ENCODE measurements around the gene S1PR3.

S1PR3 gene

GRCh38 chr9:88952086-88952615 is 39.1 kb upstream of the S1PR3 start:
- Histone ChIP-seq H3K4me2 (ENCODE audit: low read length) (no peak overlapping the region), H3K4me1 (ENCODE audit: control insufficient read depth, low read length) (no peaks in the 10 kb centered on the region), H3K27ac (ENCODE audit: low read depth, low read length) (no peak overlapping the region), H3K27me3 (ENCODE audit: control insufficient read depth, low read length) (peaks cover 4% of the 10 kb centered on the region; the same call in 1 of the 2 replicates), H3K79me2 (ENCODE audit: control insufficient read depth, low read length) (no peaks in the 10 kb centered on the region), H3F3A (ENCODE audit: control insufficient read depth, insufficient read depth) (no peaks in the 10 kb centered on the region), H3K9me2 (replicated peaks; ENCODE audit: control insufficient read depth, low read length) (no peaks in the 10 kb centered on the region), H3K4me3 (ENCODE audit: low read length) (no peak overlapping the region), H3K9me3 (ENCODE audit: control insufficient read depth, insufficient read depth, low read length) (no peaks in the 10 kb centered on the region), H4K20me1 (ENCODE audit: control insufficient read depth, insufficient read depth, low read depth, low read length) (no peaks in the 10 kb centered on the region), H3K36me3 (ENCODE audit: control insufficient read depth, low read length) (no peaks in the 10 kb centered on the region)
- no peak for TF ChIP-seq EZH2phosphoT487 (IDR thresholded peaks at IDR 0.05; ENCODE audit: borderline replicate concordance, low read length)
- no peak for TF ChIP-seq CTCF (IDR thresholded peaks at IDR 0.05; ENCODE audit: low read depth, low read length, poor library complexity, severe bottlenecking)

GRCh38 chr9:88952976-88953375 is 38.3 kb upstream of the S1PR3 start:
- peaks cover 4% of the 10 kb centered on the region; the same call in 1 of the 2 replicates for H3K27me3 ChIP-seq (ENCODE audit: control insufficient read depth, low read length)
- H4K20me1 ChIP-seq (ENCODE audit: control insufficient read depth, insufficient read depth, low read depth, low read length): no peaks in the 10 kb centered on the region
- TF ChIP-seq EZH2phosphoT487 (IDR thresholded peaks at IDR 0.05; ENCODE audit: borderline replicate concordance, low read length) (no peak), CTCF (IDR thresholded peaks at IDR 0.05; ENCODE audit: low read depth, low read length, poor library complexity, severe bottlenecking) (no peak)
- no peak overlapping the region for H3K4me3 ChIP-seq (ENCODE audit: low read length)
- no peaks in the 10 kb centered on the region for H3K9me2 ChIP-seq (replicated peaks; ENCODE audit: control insufficient read depth, low read length)
- no peak overlapping the region for H3K4me2 ChIP-seq (ENCODE audit: low read length)
- H3K79me2 ChIP-seq (ENCODE audit: control insufficient read depth, low read length): no peaks in the 10 kb centered on the region
- no peaks in the 10 kb centered on the region for H3K4me1 ChIP-seq (ENCODE audit: control insufficient read depth, low read length)
- H3K27ac ChIP-seq (ENCODE audit: low read depth, low read length): no peak overlapping the region
- H3K9me3 ChIP-seq (ENCODE audit: control insufficient read depth, insufficient read depth, low read length): no peaks in the 10 kb centered on the region
- no peaks in the 10 kb centered on the region for H3F3A ChIP-seq (ENCODE audit: control insufficient read depth, insufficient read depth)
- no peaks in the 10 kb centered on the region for H3K36me3 ChIP-seq (ENCODE audit: control insufficient read depth, low read length)

- Histone ChIP-seq H3K4me2 (ENCODE audit: low read length) (no peak overlapping the region), H3K4me1 (ENCODE audit: control insufficient read depth, low read length) (no peaks in the 10 kb centered on the region), H3K9me2 (replicated peaks; ENCODE audit: control insufficient read depth, low read length) (no peaks in the 10 kb centered on the region), H3K36me3 (ENCODE audit: control insufficient read depth, low read length) (no peaks in the 10 kb centered on the region), H3K9me3 (ENCODE audit: control insufficient read depth, insufficient read depth, low read length) (no peaks in the 10 kb centered on the region), H3K27me3 (ENCODE audit: control insufficient read depth, low read length) (peaks cover 4% of the 10 kb centered on the region; the same call in 1 of the 2 replicates), H3K4me3 (ENCODE audit: low read length) (no peak overlapping the region), H4K20me1 (ENCODE audit: control insufficient read depth, insufficient read depth, low read depth, low read length) (no peaks in the 10 kb centered on the region), H3K27ac (ENCODE audit: low read depth, low read length) (no peak overlapping the region), H3F3A (ENCODE audit: control insufficient read depth, insufficient read depth) (no peaks in the 10 kb centered on the region), H3K79me2 (ENCODE audit: control insufficient read depth, low read length) (no peaks in the 10 kb centered on the region)
- no peak for TF ChIP-seq EZH2phosphoT487 (IDR thresholded peaks at IDR 0.05; ENCODE audit: borderline replicate concordance, low read length)
Measured at GRCh38 chr9:88953381-88954029, 37.8 kb upstream of the S1PR3 start.

GRCh38 chr9:88954066-88954465 is 37.2 kb upstream of the S1PR3 start:
- Histone ChIP-seq H3K4me3 (ENCODE audit: low read length) (no peak overlapping the region), H3K36me3 (ENCODE audit: control insufficient read depth, low read length) (no peaks in the 10 kb centered on the region), H3K27me3 (ENCODE audit: control insufficient read depth, low read length) (peaks cover 4% of the 10 kb centered on the region; the same call in 1 of the 2 replicates), H3K4me1 (ENCODE audit: control insufficient read depth, low read length) (no peaks in the 10 kb centered on the region), H4K20me1 (ENCODE audit: control insufficient read depth, insufficient read depth, low read depth, low read length) (no peaks in the 10 kb centered on the region), H3K9me2 (replicated peaks; ENCODE audit: control insufficient read depth, low read length) (no peaks in the 10 kb centered on the region), H3K79me2 (ENCODE audit: control insufficient read depth, low read length) (no peaks in the 10 kb centered on the region), H3K9me3 (ENCODE audit: control insufficient read depth, insufficient read depth, low read length) (no peaks in the 10 kb centered on the region), H3K4me2 (ENCODE audit: low read length) (no peak overlapping the region), H3K27ac (ENCODE audit: low read depth, low read length) (no peak overlapping the region), H3F3A (ENCODE audit: control insufficient read depth, insufficient read depth) (no peaks in the 10 kb centered on the region)
- TF ChIP-seq CTCF (IDR thresholded peaks at IDR 0.05; ENCODE audit: low read depth, low read length, poor library complexity, severe bottlenecking) (no peak), EZH2phosphoT487 (IDR thresholded peaks at IDR 0.05; ENCODE audit: borderline replicate concordance, low read length) (no peak)
